ENCODE results near the gene QPRT.
"Not testable (repeated sequence)": the region's sequence is repeated elsewhere in the genome, so short reads cannot be mapped to it uniquely, and the experiment has no call there.

QPRT gene

GRCh38 chr16:29694384-29695195 lies 15.6 kb downstream of the QPRT start:
- DNase-seq: no peak

GRCh38 chr16:29695675-29696074 lies 16.7 kb downstream of the QPRT start:
- DNase-seq: not testable (repeated sequence)

- no peak for DNase-seq
Measured at GRCh38 chr16:29696881-29697331, 17.9 kb downstream of the QPRT start.

- no peak for DNase-seq
Measured at GRCh38 chr16:29697391-29697790, 18.4 kb downstream of the QPRT start.

GRCh38 chr16:29698042-29698441 lies 19.1 kb downstream of the QPRT start:
- DNase-seq: no peak

- DNase-seq: no peak
Measured at GRCh38 chr16:29698484-29699323, 19.7 kb downstream of the QPRT start.

- no peak for DNase-seq
Measured at GRCh38 chr16:29699324-29700219, 20.6 kb downstream of the QPRT start.

GRCh38 chr16:29700253-29700987 lies 21.4 kb downstream of the QPRT start:
- DNase-seq: peak; percentile 76

GRCh38 chr16:29701214-29701555 lies 22.2 kb downstream of the QPRT start:
- DNase-seq: no peak

GRCh38 chr16:29702269-29702668 lies 23.3 kb downstream of the QPRT start:
- no peak for DNase-seq

- DNase-seq: no peak
Measured at GRCh38 chr16:29705030-29705429, 26.1 kb downstream of the QPRT start.

- DNase-seq: not testable (repeated sequence)
Measured at GRCh38 chr16:29707160-29707559, 28.2 kb downstream of the QPRT start.

- no peak for DNase-seq
Measured at GRCh38 chr16:29708917-29709600, 30.1 kb downstream of the QPRT start.

- DNase-seq: not testable (repeated sequence)
Measured at GRCh38 chr16:29709657-29710056, 30.7 kb downstream of the QPRT start.

- no peak for DNase-seq
Measured at GRCh38 chr16:29710227-29711219, 31.5 kb downstream of the QPRT start.

- DNase-seq: no peak
Measured at GRCh38 chr16:29712809-29713208, 33.8 kb downstream of the QPRT start.

- DNase-seq: no peak
Measured at GRCh38 chr16:29714396-29714795, 35.4 kb downstream of the QPRT start.

GRCh38 chr16:29714972-29715371 lies 36.0 kb downstream of the QPRT start:
- no peak for DNase-seq

GRCh38 chr16:29717113-29717512 lies 38.1 kb downstream of the QPRT start:
- DNase-seq: no peak

- DNase-seq: no peak
Measured at GRCh38 chr16:29719063-29719462, 40.1 kb downstream of the QPRT start.

All from NCI-H2171 (cell line).